HCT116 (cell line): ENCODE results near the gene ATP13A4.

Experiments
- CTCF ChIP-seq, 3 experiments: fragments of 200-600 bp in 1 of 3; sonication (generic) in 1 of 3; IDR thresholded peaks in 2 of 3; conservative IDR thresholded peaks in 1 of 3; 2 replicates each; pipeline ENCODE4 v1.5.1; 2012 to 2017; ENCODE audit warnings: low read depth in 2 of 3, low read length in 2 of 3, antibody characterized with exemption in 1 of 3, borderline replicate concordance in 1 of 3, control low read depth in 1 of 3, mild to moderate bottlenecking in 1 of 3, mixed read lengths in 1 of 3, mixed run types in 1 of 3, moderate library complexity in 1 of 3; ENCODE audit not compliant: insufficient read depth in 1 of 3
- MAX ChIP-seq: IDR thresholded peaks from 2 replicates; pipeline ENCODE4 v1.6.1; 2012
- POLR2A ChIP-seq: IDR thresholded peaks from 2 replicates; pipeline ENCODE4 v1.7.0; 2011; ENCODE audit warnings: borderline replicate concordance; ENCODE audit not compliant: insufficient read depth, insufficient read length; ENCODE audit errors: extremely low read depth
- POLR2AphosphoS5 ChIP-seq: IDR thresholded peaks from 2 replicates; pipeline ENCODE4 v1.6.1; 2011; ENCODE audit warnings: mild to moderate bottlenecking, low read depth, low read length, moderate library complexity
- RAD21 ChIP-seq: IDR thresholded peaks from 2 replicates; pipeline ENCODE4 v1.6.1; 2012; ENCODE audit warnings: low read depth, mild to moderate bottlenecking
- SP1 ChIP-seq: IDR thresholded peaks from 2 replicates; pipeline ENCODE4 v1.6.1; 2012; ENCODE audit warnings: low read depth
- YY1 ChIP-seq: IDR thresholded peaks from 2 replicates; pipeline ENCODE4 v1.6.1; 2011; ENCODE audit warnings: low read length, low read depth, moderate library complexity, mild to moderate bottlenecking; ENCODE audit not compliant: insufficient replicate concordance; ENCODE audit errors: extremely low read depth

- no peak for TF ChIP-seq POLR2AphosphoS5
- no peak for TF ChIP-seq MAX
- TF ChIP-seq CTCF (IDR thresholded peaks at IDR 0.05 in 2 of 3, conservative IDR thresholded peaks at IDR 0.05 in 1 of 3; ENCODE audit: borderline replicate concordance in 1 of 3, insufficient read depth in 1 of 3, low read depth in 2 of 3, low read length in 2 of 3), result no peak
- no peak for TF ChIP-seq POLR2A
- TF ChIP-seq YY1, result no peak
- no peak for TF ChIP-seq SP1
- no peak for TF ChIP-seq RAD21
These were observed 31.8 kb upstream of the ATP13A4 start for GRCh38 chr3:193586526-193586925.
